NT2/D1 (cell line): ENCODE measurements around the gene GFRA1.

Source experiments
- DNase-seq: peaks from one replicate; pipeline ENCODE4 v3.0.0-alpha.2; 2011; ENCODE audit warnings: low read depth, low spot score
- H3K27me3 ChIP-seq: 2 replicates; pipeline ENCODE4 v1.6.0; 2011; ENCODE audit warnings: mild to moderate bottlenecking; ENCODE audit not compliant: insufficient read length, insufficient read depth
- H3K36me3 ChIP-seq: 2 replicates; pipeline ENCODE4 v1.6.1; 2011; ENCODE audit warnings: mild to moderate bottlenecking, low read length, mixed read lengths; ENCODE audit not compliant: insufficient read depth, insufficient read length
- H3K4me1 ChIP-seq: 2 replicates; pipeline ENCODE4 v1.5.1; 2011; ENCODE audit not compliant: insufficient read depth, insufficient read length
- H3K4me3 ChIP-seq: 2 replicates; pipeline ENCODE4 v1.5.1; 2011; ENCODE audit warnings: low read depth; ENCODE audit not compliant: insufficient read length
- H3K9ac ChIP-seq: 2 replicates; pipeline ENCODE4 v1.6.0; 2011; ENCODE audit warnings: low read depth; ENCODE audit not compliant: insufficient read length
- H3K9me3 ChIP-seq: 2 replicates; pipeline ENCODE4 v1.5.1; 2011; ENCODE audit warnings: mild to moderate bottlenecking, low read length; ENCODE audit not compliant: insufficient read depth
- SUZ12 ChIP-seq: IDR thresholded peaks from 2 replicates; pipeline ENCODE4 v1.6.1; 2011; ENCODE audit not compliant: insufficient read length, insufficient read depth; ENCODE audit errors: extremely low read depth
- YY1 ChIP-seq: IDR thresholded peaks from 2 replicates; pipeline ENCODE4 v1.6.1; 2011; ENCODE audit not compliant: insufficient read length, insufficient read depth
- ZNF274 ChIP-seq: IDR thresholded peaks from 2 replicates; pipeline ENCODE4 v1.6.1; 2011; ENCODE audit warnings: mild to moderate bottlenecking, low read depth, low read length

The GFRA1 gene

GRCh38 chr10:116163333-116164131, 109.5 kb downstream of the GFRA1 start:
- DNase-seq, result no peak
- Histone ChIP-seq H3K9ac (no peak overlapping the region), H3K36me3 (no peaks in the 10 kb centered on the region), H3K4me3 (no peak overlapping the region), H3K9me3 (no peaks in the 10 kb centered on the region), H3K27me3 (no peaks in the 10 kb centered on the region), H3K4me1 (peaks cover under 1% of the 10 kb centered on the region)
- TF ChIP-seq ZNF274, result no peak
- no peak for TF ChIP-seq SUZ12
- TF ChIP-seq YY1, result no peak

GRCh38 chr10:116162851-116163250, 110.2 kb downstream of the GFRA1 start:
- no peak overlapping the region for H3K4me3 ChIP-seq
- H3K4me1 ChIP-seq, result peaks cover 2% of the 10 kb centered on the region
- H3K36me3 ChIP-seq, result no peaks in the 10 kb centered on the region
- DNase-seq, result no peak
- TF ChIP-seq YY1, result no peak
- no peaks in the 10 kb centered on the region for H3K27me3 ChIP-seq
- H3K9me3 ChIP-seq, result no peaks in the 10 kb centered on the region
- H3K9ac ChIP-seq, result no peak overlapping the region

GRCh38 chr10:116160271-116160670, 112.7 kb downstream of the GFRA1 start:
- Histone ChIP-seq H3K36me3 (no peaks in the 10 kb centered on the region), H3K9ac (no peak overlapping the region), H3K4me3 (no peak overlapping the region), H3K27me3 (no peaks in the 10 kb centered on the region), H3K4me1 (peaks cover 2% of the 10 kb centered on the region), H3K9me3 (no peaks in the 10 kb centered on the region)
- TF ChIP-seq YY1, result no peak
- TF ChIP-seq ZNF274, result no peak
- no peak for TF ChIP-seq SUZ12
- no peak for DNase-seq

GRCh38 chr10:116159197-116159596, 113.8 kb downstream of the GFRA1 start:
- Histone ChIP-seq H3K9me3 (no peaks in the 10 kb centered on the region), H3K27me3 (no peaks in the 10 kb centered on the region), H3K4me3 (no peak overlapping the region), H3K9ac (no peak overlapping the region), H3K4me1 (peaks cover 2% of the 10 kb centered on the region), H3K36me3 (no peaks in the 10 kb centered on the region)
- TF ChIP-seq SUZ12 (no peak), YY1 (no peak), ZNF274 (no peak)
- no peak for DNase-seq

- no peak overlapping the region for H3K9ac ChIP-seq
These were observed 115.0 kb downstream of the GFRA1 start for GRCh38 chr10:116158036-116158435.

GRCh38 chr10:116157485-116157884, 115.5 kb downstream of the GFRA1 start:
- TF ChIP-seq ZNF274 (no peak), YY1 (no peak), SUZ12 (no peak)

More at GRCh38 chr10:116158036-116158435, 115.0 kb downstream of the GFRA1 start:
- Histone ChIP-seq H3K27me3 (no peaks in the 10 kb centered on the region), H3K4me3 (no peak overlapping the region), H3K9me3 (no peaks in the 10 kb centered on the region), H3K4me1 (peaks cover 2% of the 10 kb centered on the region), H3K36me3 (no peaks in the 10 kb centered on the region)
- TF ChIP-seq ZNF274 (no peak), YY1 (no peak), SUZ12 (no peak)
- DNase-seq, result no peak

GRCh38 chr10:116156819-116157218, 116.2 kb downstream of the GFRA1 start:
- Histone ChIP-seq H3K4me1 (peaks cover 2% of the 10 kb centered on the region), H3K36me3 (no peaks in the 10 kb centered on the region), H3K4me3 (no peak overlapping the region), H3K27me3 (no peaks in the 10 kb centered on the region), H3K9me3 (no peaks in the 10 kb centered on the region), H3K9ac (no peak overlapping the region)
- DNase-seq, result no peak
- TF ChIP-seq ZNF274, result no peak
- TF ChIP-seq YY1, result no peak
- TF ChIP-seq SUZ12, result no peak

More at GRCh38 chr10:116157485-116157884, 115.5 kb downstream of the GFRA1 start:
- Histone ChIP-seq H3K9me3 (no peaks in the 10 kb centered on the region), H3K27me3 (no peaks in the 10 kb centered on the region), H3K9ac (no peak overlapping the region), H3K36me3 (no peaks in the 10 kb centered on the region), H3K4me1 (peaks cover 2% of the 10 kb centered on the region), H3K4me3 (no peak overlapping the region)
- no peak for DNase-seq
